ENCODE data around the gene EPS15.

Gene EPS15

GRCh38 chr1:51526248-51526647, 7.2 kb upstream of the EPS15 start:
- TF ChIP-seq CTCF (IDR thresholded peaks at IDR 0.05; ENCODE audit: low read length) (no peak), EZH2 (IDR thresholded peaks at IDR 0.05; ENCODE audit: borderline replicate concordance, low read length) (no peak)
- Histone ChIP-seq H3K4me1 (ENCODE audit: insufficient read depth, low read length, severe bottlenecking) (peaks cover 12% of the 10 kb centered on the region), H3K27me3 (ENCODE audit: insufficient read depth, low read length) (no peaks in the 10 kb centered on the region)

GRCh38 chr1:51525295-51525694, 6.2 kb upstream of the EPS15 start:
- no peaks in the 10 kb centered on the region for H4K20me1 ChIP-seq (ENCODE audit: insufficient read depth, low read length)
- H3K4me2 ChIP-seq (ENCODE audit: low read length) = no peak overlapping the region
- no peak overlapping the region for H3K9ac ChIP-seq (ENCODE audit: low read length)
- H3K9me3 ChIP-seq (ENCODE audit: low read length) = no peaks in the 10 kb centered on the region
- H3K27me3 ChIP-seq (ENCODE audit: insufficient read depth, low read length) = no peaks in the 10 kb centered on the region
- H3K27ac ChIP-seq (ENCODE audit: low read depth, low read length, poor library complexity, severe bottlenecking) = no peak overlapping the region
- H3K4me1 ChIP-seq (ENCODE audit: insufficient read depth, low read length, severe bottlenecking) = peaks cover 19% of the 10 kb centered on the region
- H3F3A ChIP-seq (ENCODE audit: insufficient read depth, low read length) = no peaks in the 10 kb centered on the region
- H2AFZ ChIP-seq (ENCODE audit: low read length) = no peak overlapping the region
- peaks cover 8% of the 10 kb centered on the region; the same call in 1 of the 2 replicates for H3K36me3 ChIP-seq (ENCODE audit: insufficient read depth, low read length)
- no peak overlapping the region for H3K4me3 ChIP-seq (ENCODE audit: low read depth, low read length, poor library complexity, severe bottlenecking)
- H3K9me2 ChIP-seq (ENCODE audit: low read depth, low read length) = no peaks in the 10 kb centered on the region
- no peak for TF ChIP-seq EZH2 (IDR thresholded peaks at IDR 0.05; ENCODE audit: borderline replicate concordance, low read length)
- no peak for TF ChIP-seq CTCF (IDR thresholded peaks at IDR 0.05; ENCODE audit: low read length)
- H3K79me2 ChIP-seq (ENCODE audit: insufficient read depth, low read length) = no peaks in the 10 kb centered on the region

More at GRCh38 chr1:51526248-51526647, 7.2 kb upstream of the EPS15 start:
- Histone ChIP-seq H3K9me2 (ENCODE audit: low read depth, low read length) (no peaks in the 10 kb centered on the region), H3K36me3 (ENCODE audit: insufficient read depth, low read length) (peaks cover 8% of the 10 kb centered on the region; the same call in 1 of the 2 replicates), H3K79me2 (ENCODE audit: insufficient read depth, low read length) (no peaks in the 10 kb centered on the region), H3K9ac (ENCODE audit: low read length) (no peak overlapping the region), H4K20me1 (ENCODE audit: insufficient read depth, low read length) (no peaks in the 10 kb centered on the region), H3K27ac (ENCODE audit: low read depth, low read length, poor library complexity, severe bottlenecking) (no peak overlapping the region), H3K9me3 (ENCODE audit: low read length) (no peaks in the 10 kb centered on the region), H3K4me2 (ENCODE audit: low read length) (no peak overlapping the region), H2AFZ (ENCODE audit: low read length) (no peak overlapping the region), H3F3A (ENCODE audit: insufficient read depth, low read length) (no peaks in the 10 kb centered on the region), H3K4me3 (ENCODE audit: low read depth, low read length, poor library complexity, severe bottlenecking) (no peak overlapping the region)

GRCh38 chr1:51524817-51525216, 5.8 kb upstream of the EPS15 start:
- H3K9me3 ChIP-seq (ENCODE audit: low read length) = no peaks in the 10 kb centered on the region
- H3K79me2 ChIP-seq (ENCODE audit: insufficient read depth, low read length) = no peaks in the 10 kb centered on the region
- no peak overlapping the region for H3K4me3 ChIP-seq (ENCODE audit: low read depth, low read length, poor library complexity, severe bottlenecking)
- no peaks in the 10 kb centered on the region for H3F3A ChIP-seq (ENCODE audit: insufficient read depth, low read length)
- no peak overlapping the region for H3K27ac ChIP-seq (ENCODE audit: low read depth, low read length, poor library complexity, severe bottlenecking)
- no peaks in the 10 kb centered on the region for H3K9me2 ChIP-seq (ENCODE audit: low read depth, low read length)
- TF ChIP-seq CTCF (IDR thresholded peaks at IDR 0.05; ENCODE audit: low read length) (no peak), EZH2 (IDR thresholded peaks at IDR 0.05; ENCODE audit: borderline replicate concordance, low read length) (no peak)
- peaks cover 24% of the 10 kb centered on the region for H3K4me1 ChIP-seq (ENCODE audit: insufficient read depth, low read length, severe bottlenecking)
- H3K27me3 ChIP-seq (ENCODE audit: insufficient read depth, low read length) = no peaks in the 10 kb centered on the region
- no peaks in the 10 kb centered on the region for H4K20me1 ChIP-seq (ENCODE audit: insufficient read depth, low read length)
- H2AFZ ChIP-seq (ENCODE audit: low read length) = no peak overlapping the region
- no peak overlapping the region for H3K9ac ChIP-seq (ENCODE audit: low read length)
- no peak overlapping the region for H3K4me2 ChIP-seq (ENCODE audit: low read length)
- H3K36me3 ChIP-seq (ENCODE audit: insufficient read depth, low read length) = peaks cover 8% of the 10 kb centered on the region; the same call in 1 of the 2 replicates
